Cardiac atrium fibroblast (primary cell): Measurements from ENCODE around the gene BCAP31. TPM values are rescaled to one million over a fixed set of nuclear protein-coding genes. Genes with fewer than 3 reads are reported as not detected.

Source experiments
- total RNA-seq: library from RNA; depleted of rRNA; stranded (reverse); fragments of >200 nt; gene quantifications from 2 replicates; pipeline ENCODE4 v1.2.3, GENCODE V29; 2015

BCAP31 gene
- total RNA-seq: 170 and 172 TPM in 2 replicates

DNA sequence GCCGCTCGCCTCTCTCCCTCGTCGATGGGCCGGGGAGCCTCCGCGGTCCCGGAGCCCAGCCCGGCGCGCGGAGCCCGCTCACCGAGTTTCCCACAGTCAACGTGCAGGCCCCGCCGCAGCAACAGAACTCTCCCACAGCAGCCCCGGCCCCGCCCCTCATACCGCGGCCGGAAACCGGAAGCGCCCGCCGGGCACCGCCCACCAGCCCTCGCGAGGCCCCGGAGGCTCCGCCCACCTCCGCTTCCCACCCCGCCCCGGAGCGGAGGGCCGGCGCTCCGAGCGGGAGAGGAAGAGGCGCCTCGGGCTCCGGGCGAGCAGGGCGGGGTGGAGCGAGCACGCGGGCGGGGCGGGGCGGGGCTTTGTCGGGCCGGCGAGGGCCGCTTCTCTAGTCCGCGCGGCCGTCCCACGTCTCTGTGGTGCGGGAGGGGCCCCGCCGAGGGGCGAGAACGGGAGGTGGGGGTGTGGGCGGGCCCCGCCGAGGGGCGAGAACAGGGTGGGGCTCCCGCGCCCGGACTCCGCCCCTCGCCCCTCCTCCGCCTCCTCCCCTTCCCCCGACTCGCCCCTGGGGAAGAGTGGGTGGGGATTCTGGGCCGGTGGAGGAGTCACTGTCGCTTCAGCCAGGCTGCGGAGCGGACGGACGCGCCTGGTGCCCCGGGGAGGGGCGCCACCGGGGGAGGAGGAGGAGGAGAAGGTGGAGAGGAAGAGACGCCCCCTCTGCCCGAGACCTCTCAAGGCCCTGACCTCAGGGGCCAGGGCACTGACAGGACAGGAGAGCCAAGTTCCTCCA lies at the start of gene BCAP31, which contains the start of gene ABCD1:
Gene BCAP31 (minus strand): TSS at position 136 of the 787 bp plus-strand sequence. CDS start 1,143 bp downstream, outside the sequence.
Gene ABCD1 (plus strand): TSS at position 605 of the 787 bp plus-strand sequence. CDS start 411 bp downstream, outside the sequence.

DNA sequence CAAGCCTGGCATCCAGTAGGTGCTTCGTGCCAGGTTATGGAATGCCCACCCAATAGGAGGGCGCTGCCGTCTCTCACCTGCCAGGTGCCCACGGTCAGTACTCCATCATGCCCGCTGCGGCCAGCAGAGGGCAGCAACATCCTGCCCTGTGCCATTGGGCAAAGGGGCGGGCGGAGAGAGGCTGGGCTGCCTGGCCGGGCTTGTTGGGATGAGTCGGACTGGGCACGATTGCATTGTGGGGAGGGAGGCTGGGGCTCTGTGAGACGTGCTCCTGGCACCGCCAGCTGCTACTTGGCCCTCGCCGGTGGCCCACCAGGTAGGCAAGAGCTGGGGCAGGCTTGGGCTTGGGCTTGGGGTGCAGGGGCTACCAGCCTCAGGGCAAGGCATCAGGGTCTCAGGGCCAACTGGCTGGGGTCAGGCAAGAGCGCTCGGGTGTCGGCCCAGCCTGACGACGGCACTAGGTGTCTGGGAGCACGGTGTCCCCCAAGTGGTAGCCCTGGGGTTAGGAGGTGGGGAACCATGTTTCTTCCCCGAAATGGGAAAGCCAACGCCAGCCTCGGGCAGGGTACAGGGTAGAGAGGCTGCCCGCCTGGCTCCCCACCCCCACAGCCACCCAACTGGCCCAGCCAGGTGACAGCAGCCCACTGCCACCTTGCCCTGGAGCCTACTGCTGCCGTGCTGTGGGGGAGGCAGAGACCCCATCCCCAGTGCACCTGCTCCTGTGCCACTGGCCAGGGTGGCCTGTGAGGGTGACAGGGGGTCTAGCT lies 40.0 kb upstream of the BCAP31 start, which contains the start of gene PLXNB3:
Gene PLXNB3 (plus strand): TSS at position 261 of the 767 bp plus-strand sequence. CDS start 1,287 bp downstream, outside the sequence.

GRCh38 chrX:153687121-153688039 lies 36.8 kb downstream of the BCAP31 start, which contains the start of gene SLC6A8:
Gene SLC6A8, plus strand, starts transcription at chrX:153687926. Its CDS starts 649 bp downstream, at chrX:153688575.

GRCh38 chrX:153673428-153674218 lies 50.6 kb downstream of the BCAP31 start, which contains the start of gene PNCK:
Gene PNCK, minus strand, starts transcription at chrX:153673813. Its CDS starts 737 bp downstream, at chrX:153673076.

Other genes starting within 250 kb of the BCAP31 start
- 186 and 203 TPM in 2 replicates for gene BGN, start 229.4 kb downstream of the BCAP31 start, total RNA-seq
- not detected in 2 replicates for gene ATP2B3, start 206.7 kb downstream of the BCAP31 start, total RNA-seq
- gene CCNQ, start 125.2 kb downstream of the BCAP31 start, total RNA-seq: 33.8 and 36.5 TPM in 2 replicates
- 0.90 TPM in 1 of 2 replicates, not detected in the other for gene DUSP9, start 77.2 kb downstream of the BCAP31 start, total RNA-seq
- gene PNCK, start 50.6 kb downstream of the BCAP31 start, total RNA-seq: 0.49 and 0.90 TPM in 2 replicates
- gene SLC6A8, start 36.5 kb downstream of the BCAP31 start, total RNA-seq: 48.6 and 52.0 TPM in 2 replicates
- gene ABCD1, start 469 bp upstream of the BCAP31 start, total RNA-seq: 17.5 and 24.9 TPM in 2 replicates
- 1.3 and 6.0 TPM in 2 replicates for gene PLXNB3, start 39.9 kb upstream of the BCAP31 start, total RNA-seq
- 0.72 TPM in 1 of 2 replicates, not detected in the other for gene SRPK3, start 56.7 kb upstream of the BCAP31 start, total RNA-seq
- 74.0 and 81.8 TPM in 2 replicates for gene IDH3G, start 70.0 kb upstream of the BCAP31 start, total RNA-seq
- gene SSR4, start 70.3 kb upstream of the BCAP31 start, total RNA-seq: 347 and 394 TPM in 2 replicates
- 1.1 and 5.5 TPM in 2 replicates for gene PDZD4, start 106.2 kb upstream of the BCAP31 start, total RNA-seq
- 2.9 and 8.6 TPM in 2 replicates for gene L1CAM, start 161.8 kb upstream of the BCAP31 start, total RNA-seq
- not detected in 2 replicates for gene AVPR2, start 180.3 kb upstream of the BCAP31 start, total RNA-seq
- 1.4 TPM in 1 of 2 replicates, not detected in the other for gene ARHGAP4, start 201.9 kb upstream of the BCAP31 start, total RNA-seq
- gene NAA10, start 210.7 kb upstream of the BCAP31 start, total RNA-seq: 127 and 163 TPM in 2 replicates
- 0.54 and 2.3 TPM in 2 replicates for gene RENBP, start 220.3 kb upstream of the BCAP31 start, total RNA-seq
- 22.6 and 39.9 TPM in 2 replicates for gene HCFC1, start 247.4 kb upstream of the BCAP31 start, total RNA-seq
- 5.2 and 7.8 TPM in 2 replicates for gene TMEM187, start 248.4 kb upstream of the BCAP31 start, total RNA-seq